ENCODE data around the gene CALN1.
"Not testable (repeated sequence)": the region's sequence is repeated elsewhere in the genome, so short reads cannot be mapped to it uniquely, and the experiment has no call there.

The CALN1 gene

DNA sequence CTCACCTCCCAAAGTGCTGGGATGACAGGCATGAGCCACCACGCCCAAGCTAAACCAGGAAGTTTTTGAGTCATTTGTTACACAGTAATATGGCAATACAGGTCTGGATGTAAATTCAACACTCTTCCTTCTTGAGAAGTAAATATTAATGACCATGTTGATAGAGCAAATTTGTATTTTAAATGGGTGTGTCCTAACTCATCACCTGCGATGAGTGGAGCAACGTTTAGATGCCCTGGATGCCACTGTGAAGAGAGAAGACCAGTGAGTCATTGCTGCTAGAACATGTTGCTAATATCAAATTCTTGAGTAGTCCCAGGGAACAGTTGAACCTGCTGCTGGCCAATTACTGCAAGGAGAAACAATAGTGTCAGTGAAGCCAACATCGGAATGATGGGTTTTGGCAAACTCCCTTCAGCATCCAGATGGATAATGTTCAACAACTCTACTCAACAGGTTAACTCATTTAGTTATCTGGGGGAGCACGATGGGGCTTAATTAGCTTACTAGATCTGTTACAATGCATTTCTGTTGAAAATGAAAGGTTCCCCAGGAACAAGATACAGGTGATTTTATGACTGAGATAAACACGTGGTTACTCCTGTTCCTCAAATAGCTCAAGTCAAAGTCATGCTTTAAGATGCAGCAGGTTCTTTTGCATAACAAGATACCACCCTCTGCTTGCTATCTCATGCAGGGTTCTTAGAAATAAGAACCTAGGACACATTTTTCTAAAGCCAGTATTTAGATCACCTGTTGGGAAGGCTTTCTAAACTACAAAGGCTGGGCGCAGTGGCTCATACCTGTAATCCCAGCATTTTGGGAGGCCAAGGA, 146.8 kb downstream of the CALN1 start:
- no peak for DNase-seq

DNA sequence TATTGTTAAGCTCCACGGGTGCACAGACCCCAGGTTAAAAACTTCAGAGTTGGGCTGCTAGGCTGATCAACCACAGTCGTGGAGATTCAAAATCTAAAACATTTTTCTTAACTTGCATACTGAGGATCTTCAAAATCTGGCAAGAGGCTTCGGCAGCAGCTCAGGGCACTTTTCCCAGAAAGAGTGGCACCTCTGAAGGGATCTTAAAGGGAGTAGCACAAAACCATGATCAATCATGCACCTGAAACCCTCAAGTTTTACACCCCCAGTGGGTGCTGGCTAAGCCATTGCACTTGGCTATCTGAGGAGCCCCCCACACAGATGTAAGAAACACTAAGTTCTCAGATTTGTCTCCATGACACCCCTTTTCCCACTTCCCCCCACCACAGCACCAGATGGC, 151.7 kb downstream of the CALN1 start:
- no peak for DNase-seq

DNA sequence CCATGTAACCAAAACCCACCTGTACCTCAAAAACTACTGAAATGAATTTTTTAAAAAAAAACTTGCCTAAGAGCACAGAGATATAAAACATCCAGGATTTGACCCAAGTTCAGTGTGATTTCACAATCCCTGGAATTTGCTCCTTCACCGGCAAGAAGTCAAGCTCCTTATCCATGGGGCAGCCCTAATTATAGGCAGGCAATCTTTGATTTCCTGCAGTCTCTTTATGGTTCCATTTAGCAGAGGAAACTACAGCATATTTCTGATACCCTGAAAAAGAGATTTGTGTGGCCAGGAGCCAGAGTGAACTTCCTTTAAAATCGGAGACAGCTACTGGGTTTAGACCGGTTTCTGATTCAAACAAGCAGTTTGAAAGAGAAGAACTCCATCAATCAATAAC, 154.1 kb downstream of the CALN1 start:
- no peak for DNase-seq

DNA sequence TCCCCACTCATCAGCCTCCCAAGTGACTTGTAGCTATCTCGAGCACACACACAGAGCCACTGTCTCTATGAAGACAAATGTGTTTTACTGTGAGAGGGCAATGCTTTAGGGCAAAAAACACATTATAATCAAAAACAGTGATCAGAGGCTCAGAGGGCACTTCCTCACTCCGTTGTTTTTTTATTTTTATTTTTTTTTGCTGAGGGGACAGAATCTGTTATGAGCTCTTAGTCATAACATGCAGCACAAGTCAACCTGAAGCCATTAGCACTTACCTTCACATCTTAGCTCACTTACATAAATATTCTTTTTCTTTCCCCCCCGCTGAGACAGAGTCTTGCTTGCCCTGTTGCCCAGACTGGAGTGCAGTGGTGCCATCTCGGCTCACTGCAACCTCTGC, 157.7 kb downstream of the CALN1 start:
- no peak for DNase-seq

GRCh38 chr7:72249106-72249505, 163.0 kb downstream of the CALN1 start:
- DNase-seq = no peak

- no peak for DNase-seq
These were observed 167.2 kb downstream of the CALN1 start for GRCh38 chr7:72244826-72245398.

GRCh38 chr7:72243329-72243728, 168.8 kb downstream of the CALN1 start:
- DNase-seq = no peak

GRCh38 chr7:72235351-72235750, 176.8 kb downstream of the CALN1 start:
- no peak for DNase-seq

DNA sequence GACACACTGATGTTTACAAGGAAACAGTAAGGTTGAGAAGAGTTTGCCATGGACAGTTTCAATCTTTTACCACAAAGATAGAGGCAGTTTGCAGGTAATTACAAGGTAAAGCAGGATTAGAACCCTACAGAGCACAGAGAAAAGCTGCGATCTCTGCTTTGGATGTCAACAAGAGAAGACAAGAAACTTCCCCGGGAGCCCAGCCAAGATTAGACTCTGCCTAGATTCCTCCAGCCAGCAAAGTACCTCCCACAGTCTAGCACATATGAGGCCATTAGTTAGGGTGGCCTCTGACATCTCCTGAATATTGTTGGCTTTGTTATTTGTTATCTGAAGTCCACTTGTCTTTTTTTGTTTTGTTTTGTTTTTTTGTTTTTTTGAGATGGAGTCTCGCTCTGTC, 178.1 kb downstream of the CALN1 start:
- no peak for DNase-seq

DNA sequence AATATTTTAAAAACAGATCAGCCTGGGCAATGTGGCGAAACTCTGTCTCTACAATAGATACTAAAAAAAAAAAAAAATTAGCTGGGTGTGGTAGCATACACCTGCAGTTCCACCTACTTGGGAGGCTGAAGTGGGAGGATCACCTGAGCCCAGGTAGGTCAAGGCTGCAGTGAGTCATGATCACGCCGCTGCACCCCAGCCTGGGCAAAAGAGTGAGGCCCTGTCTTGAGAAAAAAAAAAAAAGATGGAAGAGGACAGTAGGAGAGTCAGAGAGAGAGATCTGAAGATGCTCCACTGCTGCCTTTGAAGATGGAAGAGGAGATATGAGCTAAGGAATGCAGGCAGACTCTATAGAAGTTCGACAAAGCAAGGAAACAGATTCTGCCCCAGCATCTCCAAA, 181.9 kb downstream of the CALN1 start:
- DNase-seq = no peak

- no peak for DNase-seq
These were observed 188.8 kb downstream of the CALN1 start for GRCh38 chr7:72223351-72223750.

- no peak for DNase-seq
These were observed 190.0 kb downstream of the CALN1 start for GRCh38 chr7:72222136-72222535.

GRCh38 chr7:72219500-72219899, 192.6 kb downstream of the CALN1 start:
- DNase-seq = no peak

DNA sequence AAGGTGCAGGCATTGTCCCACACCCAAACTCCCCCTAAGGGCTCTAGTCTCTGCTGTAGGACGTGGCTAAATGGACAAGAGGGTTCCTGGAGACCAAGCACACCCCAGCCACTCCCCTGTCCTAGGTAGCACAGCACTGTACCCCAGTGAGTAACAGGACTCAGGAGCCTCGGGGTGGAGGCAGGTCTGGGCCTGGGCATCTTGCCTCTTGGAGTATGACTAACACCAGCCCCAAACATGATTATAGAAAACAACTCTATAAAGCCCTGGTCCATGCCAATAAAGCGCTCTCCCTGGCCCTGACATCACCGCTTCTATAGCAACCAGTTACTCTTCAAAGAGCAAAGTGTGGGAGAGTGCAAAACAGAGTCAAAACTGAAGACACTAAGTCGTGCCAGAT, 195.0 kb downstream of the CALN1 start:
- DNase-seq = no peak

- DNase-seq = no peak
These were observed 198.4 kb downstream of the CALN1 start for GRCh38 chr7:72213769-72214168.

DNA sequence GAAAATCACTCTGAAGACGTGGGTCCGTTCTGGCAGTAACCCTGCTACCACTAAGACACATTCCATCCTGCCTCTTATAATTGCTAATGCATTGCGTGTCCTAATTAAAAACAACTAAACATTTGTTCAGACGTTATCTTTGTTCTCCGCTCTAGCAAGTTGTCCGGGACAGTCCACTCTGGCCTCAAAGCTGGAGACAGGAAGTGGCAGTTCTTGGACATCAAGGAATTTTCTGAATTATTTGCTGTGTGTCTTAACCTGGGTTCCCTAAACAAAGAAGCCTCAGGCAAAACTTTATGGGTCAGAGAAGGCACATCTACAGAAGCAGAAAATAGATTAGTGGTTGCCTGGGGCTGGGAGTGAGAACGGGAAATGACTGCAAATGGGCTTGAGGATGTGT, 199.1 kb downstream of the CALN1 start:
- no peak for DNase-seq

DNA sequence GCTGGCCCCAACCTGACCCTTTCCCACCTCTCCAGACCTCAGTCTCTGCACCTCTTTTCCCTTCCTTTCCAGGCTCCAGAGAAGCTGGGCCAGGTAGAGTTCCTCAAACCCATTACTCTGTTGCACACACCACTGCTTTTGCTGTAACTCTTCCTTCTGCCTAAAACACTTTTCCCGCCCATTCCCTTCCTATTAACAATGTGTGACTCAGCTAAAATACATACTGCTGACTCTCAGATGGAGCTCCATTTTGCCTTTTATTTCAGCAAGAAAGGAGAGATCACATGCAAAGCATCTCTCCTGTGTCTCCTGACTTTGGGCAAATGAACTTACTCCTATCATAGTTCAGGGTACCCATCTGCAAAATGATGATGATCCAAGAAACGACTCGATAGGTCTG, 201.0 kb downstream of the CALN1 start:
- no peak for DNase-seq

DNA sequence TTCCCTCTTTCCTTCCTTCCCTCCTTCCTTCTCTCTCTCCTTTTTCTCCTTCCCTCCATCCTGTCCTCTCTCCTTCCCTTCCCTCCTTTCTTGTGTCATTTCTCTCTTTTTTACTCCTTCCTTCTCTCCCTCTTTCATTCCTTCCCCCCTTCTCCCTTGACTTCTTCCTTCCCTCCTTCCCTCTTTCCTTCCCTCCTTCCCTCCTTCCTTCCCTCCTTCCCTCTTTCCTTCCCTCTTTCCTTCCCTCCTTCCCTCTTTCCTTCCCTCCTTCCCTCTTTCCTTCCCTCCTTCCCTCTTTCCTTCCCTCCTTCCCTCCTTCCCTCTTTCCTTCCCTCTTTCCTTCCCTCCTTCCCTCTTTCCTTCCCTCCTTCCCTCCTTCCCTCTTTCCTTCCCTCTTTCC, 203.1 kb downstream of the CALN1 start:
- not testable (repeated sequence) for DNase-seq

- DNase-seq = no peak
These were observed 216.0 kb downstream of the CALN1 start for GRCh38 chr7:72196176-72196575.

DNA sequence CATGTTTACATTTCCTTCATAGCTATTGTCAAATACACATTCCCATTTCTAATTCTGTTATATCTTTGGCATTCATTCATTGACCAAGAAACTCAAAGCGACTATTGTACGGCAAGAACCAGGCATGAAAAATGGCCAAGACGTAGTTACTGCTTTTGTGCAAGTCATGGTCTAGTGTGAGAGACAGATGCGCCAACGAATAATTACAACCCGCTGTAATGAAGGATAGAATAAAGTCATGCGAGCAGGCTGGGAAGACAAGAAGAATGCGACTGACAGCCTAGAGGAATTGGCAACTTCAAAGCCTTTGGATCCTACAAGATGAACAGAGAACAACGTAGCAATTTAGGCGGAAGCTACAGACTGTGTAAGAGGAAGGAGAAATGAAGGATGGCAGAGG, 221.2 kb downstream of the CALN1 start:
- DNase-seq = no peak

GRCh38 chr7:72190146-72190545, 222.0 kb downstream of the CALN1 start:
- no peak for DNase-seq

DNA sequence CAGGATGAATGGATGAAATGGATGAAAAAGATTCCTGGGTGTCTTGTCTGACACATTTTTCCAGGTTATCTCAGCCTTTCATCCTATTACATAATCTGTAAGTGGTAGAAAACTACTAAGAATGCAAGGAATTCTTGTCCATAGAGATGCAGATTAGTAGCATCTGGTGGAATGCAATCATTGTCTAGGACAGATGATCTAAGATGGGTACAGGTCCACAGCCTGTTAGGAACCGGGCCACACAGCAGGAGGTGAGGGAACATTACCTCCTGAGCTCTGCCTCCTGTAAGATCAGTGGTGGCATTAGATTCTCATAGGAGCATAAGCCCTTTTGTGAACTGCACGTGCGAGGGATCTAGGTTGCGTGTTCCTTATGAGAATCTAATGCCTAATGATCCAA, 225.0 kb downstream of the CALN1 start:
- DNase-seq = no peak

DNA sequence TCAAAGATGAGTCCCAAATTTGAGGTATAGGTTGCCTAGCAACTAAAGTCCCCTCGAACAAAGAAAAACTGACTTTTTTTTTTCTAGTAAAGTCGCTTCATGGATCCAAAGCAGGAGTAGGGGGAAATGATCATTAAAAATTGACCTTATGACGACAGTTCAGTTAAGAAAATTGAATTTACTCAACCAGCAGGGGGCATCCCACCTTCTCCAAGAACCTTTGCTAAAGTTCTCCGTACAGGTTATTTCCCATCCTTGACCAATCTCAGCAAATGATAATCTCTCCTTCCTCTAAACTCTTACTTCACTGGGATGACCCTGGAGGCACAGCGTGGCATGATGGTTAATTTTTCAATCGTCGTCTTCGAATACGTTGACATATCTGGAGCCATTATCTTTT, 228.3 kb downstream of the CALN1 start:
- DNase-seq = no peak

- DNase-seq = no peak
These were observed 230.1 kb downstream of the CALN1 start for GRCh38 chr7:72182036-72182435.

- no peak for DNase-seq
These were observed 235.3 kb downstream of the CALN1 start for GRCh38 chr7:72176875-72177274.
